Thoracic aorta (tissue), 2 donors: Measurements from ENCODE around the gene C3orf22. TPM values are rescaled to one million over a fixed set of nuclear protein-coding genes. Genes with fewer than 3 reads are reported as not detected.
"Not testable (repeated sequence)": the region's sequence is repeated elsewhere in the genome, so short reads cannot be mapped to it uniquely, and the experiment has no call there.

Experiments used
- ATAC-seq: fragments of 150-250 bp; one replicate; pipeline ENCODE4 v1.8.0; 2017; ENCODE audit warnings: low read depth; ENCODE audit not compliant: insufficient number of reproducible peaks, low FRiP score
- DNase-seq: peaks from one replicate; pipeline ENCODE4 v3.0.0-alpha.2; 2020; ENCODE audit warnings: low spot score
- H3K27ac ChIP-seq, 2 donors: fragments of 200-600 bp; sonication (generic); 1 replicate in 1 of 2; 2 replicates in 1 of 2; pipeline ENCODE4 v1.5.1; 2016; ENCODE audit warnings: mild to moderate bottlenecking in 2 of 2, moderate library complexity in 2 of 2
- H3K27me3 ChIP-seq: fragments of 200-600 bp; sonication (generic); replicated peaks from 2 replicates; pipeline ENCODE4 v1.6.0; 2016; ENCODE audit warnings: mild to moderate bottlenecking; ENCODE audit not compliant: insufficient read depth
- H3K36me3 ChIP-seq: fragments of 200-600 bp; sonication (generic); one replicate; pipeline ENCODE4 v1.5.1; 2016
- H3K4me1 ChIP-seq, 2 donors: fragments of 200-600 bp; sonication (generic); 1 replicate in 1 of 2; 2 replicates in 1 of 2; pipeline versions ENCODE4 v1.5.1 to v1.6.0; 2016; ENCODE audit warnings: low read depth in 2 of 2, mild to moderate bottlenecking in 1 of 2; ENCODE audit not compliant: control insufficient read depth in 1 of 2
- H3K4me3 ChIP-seq: fragments of 200-600 bp; sonication (generic); 2 replicates; pipeline ENCODE4 v1.5.1; 2016; ENCODE audit warnings: mild to moderate bottlenecking
- H3K9me3 ChIP-seq: fragments of 200-600 bp; sonication (generic); 2 replicates; pipeline ENCODE4 v1.5.1; 2016
- total RNA-seq, 2 donors: library from RNA; depleted of rRNA; stranded (reverse); fragments of >200 nt; gene quantifications; one replicate each; pipeline versions ENCODE4 v1.1.0 to v1.2.3, GENCODE V29; 2016
- TF ChIP-seq, protein P1 (sequence below): fragments of 200-600 bp; sonication (generic); IDR thresholded peaks from one replicate; pipeline ENCODE4 v1.5.1; 2019; ENCODE audit warnings: antibody characterized with exemption

C3orf22 gene, protein sequence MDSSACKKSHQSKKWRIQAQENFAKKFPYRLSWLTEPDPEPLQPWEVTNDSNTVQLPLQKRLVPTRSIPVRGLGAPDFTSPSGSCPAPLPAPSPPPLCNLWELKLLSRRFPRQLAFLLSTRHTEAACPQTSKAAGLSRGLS
- not detected for total RNA-seq

DNA sequence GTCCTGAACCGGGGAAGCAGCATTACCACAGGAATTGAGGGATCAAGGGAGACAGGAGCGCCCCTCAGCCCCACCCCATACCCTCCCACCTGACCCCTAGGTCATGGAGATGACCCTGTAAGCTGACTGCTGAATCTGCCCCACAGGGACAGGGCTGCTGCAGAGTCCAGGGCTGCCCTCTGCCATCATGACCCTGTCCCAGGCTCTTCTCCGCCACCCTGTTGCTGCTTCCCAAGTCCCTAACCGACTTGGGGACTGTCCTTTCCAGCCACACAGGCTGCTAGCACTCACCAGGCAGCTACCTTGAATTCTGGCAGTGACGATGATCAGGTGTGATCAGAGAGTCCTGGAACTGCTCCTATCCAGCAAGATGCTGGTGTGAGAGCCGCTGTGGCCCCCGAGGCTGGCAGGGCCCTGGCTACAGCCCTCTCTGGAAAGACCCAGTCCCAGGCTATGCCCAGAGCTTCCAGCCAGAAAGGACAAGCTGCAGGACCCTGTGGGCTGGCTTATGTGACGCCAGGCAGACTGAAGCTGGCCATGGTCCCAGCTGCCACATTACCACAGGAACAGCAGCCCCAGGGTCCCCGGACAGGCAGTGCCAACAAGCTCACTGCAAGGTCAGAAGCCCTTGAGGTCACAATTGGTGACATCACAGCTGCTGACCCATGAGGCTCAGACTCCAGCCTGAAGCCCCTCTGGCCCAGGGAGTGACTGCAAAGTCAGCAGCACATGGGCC is at the start of gene C3orf22:
TSS of gene C3orf22 (minus strand) at position 597 of the 736 bp plus-strand sequence. CDS start 5,542 bp downstream, outside the sequence.
- ATAC-seq = no peak
- TF ChIP-seq, protein P1, sequence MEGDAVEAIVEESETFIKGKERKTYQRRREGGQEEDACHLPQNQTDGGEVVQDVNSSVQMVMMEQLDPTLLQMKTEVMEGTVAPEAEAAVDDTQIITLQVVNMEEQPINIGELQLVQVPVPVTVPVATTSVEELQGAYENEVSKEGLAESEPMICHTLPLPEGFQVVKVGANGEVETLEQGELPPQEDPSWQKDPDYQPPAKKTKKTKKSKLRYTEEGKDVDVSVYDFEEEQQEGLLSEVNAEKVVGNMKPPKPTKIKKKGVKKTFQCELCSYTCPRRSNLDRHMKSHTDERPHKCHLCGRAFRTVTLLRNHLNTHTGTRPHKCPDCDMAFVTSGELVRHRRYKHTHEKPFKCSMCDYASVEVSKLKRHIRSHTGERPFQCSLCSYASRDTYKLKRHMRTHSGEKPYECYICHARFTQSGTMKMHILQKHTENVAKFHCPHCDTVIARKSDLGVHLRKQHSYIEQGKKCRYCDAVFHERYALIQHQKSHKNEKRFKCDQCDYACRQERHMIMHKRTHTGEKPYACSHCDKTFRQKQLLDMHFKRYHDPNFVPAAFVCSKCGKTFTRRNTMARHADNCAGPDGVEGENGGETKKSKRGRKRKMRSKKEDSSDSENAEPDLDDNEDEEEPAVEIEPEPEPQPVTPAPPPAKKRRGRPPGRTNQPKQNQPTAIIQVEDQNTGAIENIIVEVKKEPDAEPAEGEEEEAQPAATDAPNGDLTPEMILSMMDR = no peak

DNA sequence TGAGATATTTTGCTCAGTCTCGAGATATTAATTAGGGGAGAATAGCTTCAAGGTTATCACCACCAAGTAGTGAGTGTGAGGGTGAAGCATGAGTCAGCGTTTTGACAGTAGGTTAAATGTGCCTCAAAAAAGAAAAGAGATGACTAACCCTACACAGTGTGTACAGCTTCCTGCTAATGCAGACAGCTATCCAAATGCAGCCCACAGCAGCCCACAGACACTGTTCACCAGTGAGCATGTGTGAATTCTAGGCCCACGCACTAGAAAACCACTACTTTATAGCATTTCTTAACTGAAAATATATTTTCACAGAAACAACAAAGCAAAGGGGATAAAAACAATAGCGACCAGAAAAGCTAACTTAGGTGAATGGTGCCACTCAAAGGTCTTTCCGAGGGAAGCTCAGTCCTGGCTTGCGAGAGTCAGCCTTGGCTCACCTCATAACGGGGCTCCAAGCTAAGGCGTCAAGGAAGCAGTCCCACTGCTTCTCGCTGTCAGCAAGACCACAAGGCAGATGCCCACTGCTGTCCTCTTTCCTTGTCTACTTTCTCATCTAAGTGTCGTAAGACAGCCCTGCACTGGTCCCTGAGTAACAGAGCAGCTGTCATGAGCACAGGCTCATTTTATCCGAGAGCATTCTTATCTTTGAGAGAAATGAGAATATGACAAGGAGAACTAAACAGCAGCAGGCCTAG is 48.6 kb upstream of the C3orf22 start:
- no peaks in the 10 kb centered on the region for H3K27me3 ChIP-seq
- no peaks in the 10 kb centered on the region for H3K9me3 ChIP-seq
- TF ChIP-seq, protein P1 = no peak
- ATAC-seq (no peak), DNase-seq (no peak)
- no peaks in the 10 kb centered on the region for H3K4me1 ChIP-seq
- H3K4me3 ChIP-seq = no peak overlapping the region
- no peak overlapping the region for H3K27ac ChIP-seq
- H3K36me3 ChIP-seq = peaks cover 15% of the 10 kb centered on the region

More for the DNA sequence above, at the start of gene C3orf22:
- no peaks in the 10 kb centered on the region for H3K36me3 ChIP-seq
- no peak within 1 kb of the TSS for H3K27ac ChIP-seq
- DNase-seq = no peak
- no peaks in the 10 kb centered on the region for H3K27me3 ChIP-seq
- peaks cover 7% of the 10 kb centered on the region for H3K9me3 ChIP-seq
- H3K4me1 ChIP-seq = no peaks in the 10 kb centered on the region
- no peak within 1 kb of the TSS for H3K4me3 ChIP-seq

DNA sequence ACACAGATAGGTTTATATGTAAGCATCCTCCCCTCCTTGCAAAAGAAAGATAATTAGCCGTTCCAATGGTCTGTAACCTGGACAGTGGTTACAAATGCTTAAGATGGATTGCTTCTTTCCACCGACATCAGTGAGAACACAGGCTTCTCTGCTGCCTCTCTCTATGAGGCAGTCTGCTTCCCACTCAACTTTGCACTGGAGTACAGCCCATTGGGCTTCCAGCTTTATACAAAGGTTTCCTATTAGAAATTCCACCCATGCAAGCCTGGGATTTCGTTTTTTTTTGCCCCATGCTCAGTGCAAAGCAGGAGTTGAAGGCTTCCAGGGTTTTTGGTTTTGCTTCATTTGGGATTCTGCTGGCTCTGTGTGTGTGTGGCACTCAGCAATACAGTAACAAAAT is 47.3 kb upstream of the C3orf22 start:
- Histone ChIP-seq H3K9me3 (no peaks in the 10 kb centered on the region), H3K27me3 (no peaks in the 10 kb centered on the region), H3K27ac (no peak overlapping the region), H3K4me3 (no peak overlapping the region), H3K4me1 (no peaks in the 10 kb centered on the region), H3K36me3 (peaks cover 15% of the 10 kb centered on the region)
- TF ChIP-seq, protein P1 = no peak
- ATAC-seq (no peak), DNase-seq (no peak)

DNA sequence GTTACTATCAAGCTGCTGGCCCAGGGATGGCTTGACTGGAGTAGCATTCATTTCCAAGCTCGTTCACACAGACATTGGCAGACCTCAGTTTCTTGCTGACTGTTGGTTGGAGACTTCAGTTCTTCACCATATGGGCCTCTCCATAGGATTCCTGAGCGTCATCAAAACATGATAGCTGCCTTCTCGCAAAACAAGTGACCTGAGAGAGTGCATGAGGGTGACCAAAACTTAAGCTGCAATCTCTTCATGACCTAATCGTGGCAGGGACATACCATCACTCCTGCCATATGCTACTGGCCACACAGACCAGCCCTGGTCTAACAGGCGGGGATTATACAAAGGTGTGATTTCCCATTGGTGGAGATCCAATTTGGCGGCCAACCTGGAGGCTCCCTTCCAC is 46.0 kb upstream of the C3orf22 start:
- TF ChIP-seq, protein P1 = no peak
- no peak for ATAC-seq
- no peak for DNase-seq
- Histone ChIP-seq H3K27ac (no peak overlapping the region), H3K9me3 (no peaks in the 10 kb centered on the region), H3K4me3 (no peak overlapping the region), H3K36me3 (peaks cover 15% of the 10 kb centered on the region), H3K4me1 (no peaks in the 10 kb centered on the region), H3K27me3 (no peaks in the 10 kb centered on the region)

DNA sequence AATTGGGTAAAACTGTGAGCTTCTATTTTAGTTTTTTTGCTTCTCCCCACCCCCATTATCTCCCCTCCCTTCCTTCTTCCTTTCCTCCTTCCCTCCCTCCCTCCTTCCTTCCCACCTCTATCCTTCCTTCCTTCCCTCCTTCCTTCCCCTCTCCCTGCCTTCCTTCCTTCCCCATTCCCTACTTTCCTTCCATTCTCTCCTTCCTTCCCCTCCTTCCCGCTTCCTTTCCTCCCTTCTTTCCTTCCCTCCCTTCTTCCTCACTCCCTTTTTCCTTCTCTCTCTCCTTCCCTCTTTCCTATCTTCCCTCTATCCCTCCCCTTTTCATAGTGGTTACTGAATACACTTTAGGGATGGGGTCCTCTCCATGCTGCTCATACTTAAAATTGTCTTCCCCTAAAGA is 40.4 kb upstream of the C3orf22 start:
- H3K36me3 ChIP-seq = peaks cover 2% of the 10 kb centered on the region

DNA sequence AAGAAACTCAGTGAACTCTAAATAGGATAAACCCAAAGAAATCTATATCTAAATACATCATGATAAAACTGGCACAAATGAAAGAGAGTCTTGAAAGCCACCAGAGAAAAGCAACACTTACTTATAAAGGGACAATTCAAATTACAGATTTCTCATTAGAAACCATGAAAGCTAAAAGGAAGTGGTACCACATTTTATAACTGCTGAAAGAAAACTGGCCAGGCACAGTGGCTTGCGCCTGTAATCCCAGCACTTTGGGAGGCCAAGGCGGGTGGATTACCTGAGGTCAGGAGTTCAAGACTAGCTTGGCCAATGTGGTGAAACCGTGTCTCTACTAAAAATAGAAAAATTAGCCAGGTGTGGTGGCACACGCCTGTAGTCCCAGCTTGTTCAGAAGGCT is 36.7 kb upstream of the C3orf22 start:
- H3K9me3 ChIP-seq, ATAC-seq, H3K4me1 ChIP-seq, H3K27ac ChIP-seq, H3K36me3 ChIP-seq, DNase-seq, H3K4me3 ChIP-seq, H3K27me3 ChIP-seq: not testable (repeated sequence)

More for the DNA sequence above, 40.4 kb upstream of the C3orf22 start:
- TF ChIP-seq, protein P1 = no peak
- no peak overlapping the region for H3K27ac ChIP-seq
- no peaks in the 10 kb centered on the region for H3K4me1 ChIP-seq
- DNase-seq = no peak
- H3K9me3 ChIP-seq = peaks cover 2% of the 10 kb centered on the region
- no peaks in the 10 kb centered on the region for H3K27me3 ChIP-seq
- no peak overlapping the region for H3K4me3 ChIP-seq
- ATAC-seq = no peak

DNA sequence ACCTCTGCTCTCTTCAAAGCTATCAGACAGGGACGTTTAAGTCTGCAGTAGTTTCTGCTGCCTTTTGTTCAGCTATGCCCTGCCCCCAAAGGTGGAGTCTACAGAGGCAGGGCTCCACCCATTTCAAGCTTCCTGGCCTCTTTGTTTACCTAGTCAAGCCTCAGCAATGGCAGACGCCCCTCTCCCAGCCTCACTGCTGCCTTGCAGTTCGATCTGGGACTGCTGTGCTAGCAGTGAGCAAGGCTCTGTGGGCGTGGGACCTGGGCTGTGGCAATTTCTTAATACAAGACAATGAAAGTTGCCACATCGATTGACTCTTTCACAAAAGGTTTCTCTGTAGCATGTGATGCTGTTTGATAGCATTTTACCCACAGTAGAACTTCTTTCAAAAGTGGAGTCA is 32.8 kb upstream of the C3orf22 start:
- not testable (repeated sequence) for ATAC-seq, H3K4me1 ChIP-seq, H3K27ac ChIP-seq, H3K27me3 ChIP-seq, DNase-seq, H3K36me3 ChIP-seq, H3K4me3 ChIP-seq
- H3K9me3 ChIP-seq = peaks cover 11% of the 10 kb centered on the region
